Activated CD4-positive, alpha-beta T cell treated with anti-CD3 and anti-CD28 coated beads, Interleukin-2, amount 10 ng/mL, durations not matched to agents 24 days and 14 days (primary cell): ENCODE measurements around the gene CCL4. TPM values are rescaled to one million over a fixed set of nuclear protein-coding genes. Genes with fewer than 3 reads are reported as not detected.
A peak's percentile ranks its signal among the peaks of the same experiment; 100 is the strongest.
"Not testable (repeated sequence)": the region's sequence is repeated elsewhere in the genome, so short reads cannot be mapped to it uniquely, and the experiment has no call there.

Source experiments
- DNase-seq: peaks from one replicate; pipeline ENCODE4 v3.0.0; 2022
- H3K27ac Mint-ChIP-seq: one replicate; pipeline ENCODE4 v1.8.0; 2022; ENCODE audit warnings: mild to moderate bottlenecking, mixed read lengths
- H3K27me3 Mint-ChIP-seq: one replicate; pipeline ENCODE4 v1.8.0; 2022; ENCODE audit warnings: mixed read lengths
- H3K36me3 Mint-ChIP-seq: one replicate; pipeline ENCODE4 v1.8.0; 2022; ENCODE audit warnings: low read depth, mild to moderate bottlenecking, mixed read lengths
- H3K4me1 Mint-ChIP-seq: one replicate; pipeline ENCODE4 v1.8.0; 2021; ENCODE audit warnings: mixed read lengths
- H3K4me3 Mint-ChIP-seq: one replicate; pipeline ENCODE4 v1.8.0; 2022; ENCODE audit warnings: mild to moderate bottlenecking, moderate library complexity, mixed read lengths
- H3K9me3 Mint-ChIP-seq: one replicate; pipeline ENCODE4 v1.8.0; 2021; ENCODE audit warnings: mixed read lengths
- intact Hi-C: fragments of 100-400 bp; cut with micrococcal nuclease; formaldehyde crosslinking; loops from one replicate; pipeline ENCODE4 v1.15.1; 2023
- total RNA-seq: library from RNA; stranded (reverse); gene quantifications from 2 replicates; pipeline ENCODE4 v1.2.3, GENCODE V29; 2022

The CCL4 gene
- total RNA-seq, 1 donor from 2014 or later = 370 TPM

GRCh38 chr17:36074365-36074764, 29.3 kb upstream of the CCL4 start:
- Mint-ChIP-seq H3K4me1 (peaks cover 12% of the 10 kb centered on the region), H3K36me3 (no peaks in the 10 kb centered on the region), H3K27ac (peak overlapping the region; percentile 18), H3K4me3 (no peak overlapping the region), H3K27me3 (peaks cover 17% of the 10 kb centered on the region), H3K9me3 (no peaks in the 10 kb centered on the region)
- intact Hi-C loops = loop anchor here (1.0 to 10.0 kb wide), 4 partner anchors 8 to 180 kb away; partner anchors contain the start of gene CCL3
- DNase-seq = no peak

GRCh38 chr17:36081681-36082471, 21.8 kb upstream of the CCL4 start:
- not testable (repeated sequence) for DNase-seq, H3K9me3 Mint-ChIP-seq, H3K36me3 Mint-ChIP-seq
- peaks cover 23% of the 10 kb centered on the region for H3K4me1 Mint-ChIP-seq
- intact Hi-C loops = loop anchor here (1.0 kb wide), 2 partner anchors 8 kb away; partner anchors contain the start of gene CCL3
- H3K27me3 Mint-ChIP-seq = peaks cover 10% of the 10 kb centered on the region
- peak overlapping the region; percentile 52 for H3K4me3 Mint-ChIP-seq
- H3K27ac Mint-ChIP-seq = peak overlapping the region; percentile 86

GRCh38 chr17:36082482-36083120, 21.0 kb upstream of the CCL4 start:
- H3K36me3 Mint-ChIP-seq = not testable (repeated sequence)

GRCh38 chr17:36083691-36084090, 19.9 kb upstream of the CCL4 start:
- peaks cover 26% of the 10 kb centered on the region for H3K4me1 Mint-ChIP-seq

More at GRCh38 chr17:36082482-36083120, 21.0 kb upstream of the CCL4 start:
- intact Hi-C loops = loop anchor here (1.0 kb wide), 2 partner anchors 8 kb away; partner anchors contain the start of gene CCL3
- Mint-ChIP-seq H3K4me3 (peak overlapping the region; percentile 52), H3K4me1 (peaks cover 23% of the 10 kb centered on the region), H3K27ac (peak overlapping the region; percentile 86)
- not testable (repeated sequence) for H3K27me3 Mint-ChIP-seq, H3K9me3 Mint-ChIP-seq
- DNase-seq = peak; percentile 86

GRCh38 chr17:36085765-36086164, 17.9 kb upstream of the CCL4 start:
- H3K9me3 Mint-ChIP-seq = peaks cover 4% of the 10 kb centered on the region
- peaks cover 43% of the 10 kb centered on the region for H3K4me1 Mint-ChIP-seq
- no peak overlapping the region for H3K27ac Mint-ChIP-seq
- intact Hi-C loops = no loop called here
- no peak for DNase-seq
- no peaks in the 10 kb centered on the region for H3K36me3 Mint-ChIP-seq
- H3K4me3 Mint-ChIP-seq = no peak overlapping the region
- H3K27me3 Mint-ChIP-seq = peaks cover 9% of the 10 kb centered on the region

More at GRCh38 chr17:36083691-36084090, 19.9 kb upstream of the CCL4 start:
- intact Hi-C loops, H3K27me3 Mint-ChIP-seq, DNase-seq, H3K4me3 Mint-ChIP-seq, H3K9me3 Mint-ChIP-seq, H3K36me3 Mint-ChIP-seq, H3K27ac Mint-ChIP-seq: not testable (repeated sequence)

GRCh38 chr17:36086791-36087190, 16.8 kb upstream of the CCL4 start:
- Mint-ChIP-seq H3K27me3 (peaks cover 12% of the 10 kb centered on the region), H3K36me3 (no peaks in the 10 kb centered on the region), H3K4me1 (peaks cover 44% of the 10 kb centered on the region), H3K9me3 (peaks cover 4% of the 10 kb centered on the region), H3K4me3 (no peak overlapping the region), H3K27ac (no peak overlapping the region)
- no peak for DNase-seq
- intact Hi-C loops = no loop called here

GRCh38 chr17:36087471-36087870, 16.2 kb upstream of the CCL4 start:
- intact Hi-C loops, H3K4me3 Mint-ChIP-seq, H3K9me3 Mint-ChIP-seq, DNase-seq, H3K36me3 Mint-ChIP-seq, H3K27ac Mint-ChIP-seq: not testable (repeated sequence)
- peaks cover 42% of the 10 kb centered on the region for H3K4me1 Mint-ChIP-seq
- H3K27me3 Mint-ChIP-seq = peaks cover 13% of the 10 kb centered on the region

- H3K9me3 Mint-ChIP-seq, H3K27ac Mint-ChIP-seq, intact Hi-C loops, H3K36me3 Mint-ChIP-seq, DNase-seq: not testable (repeated sequence)
- peaks cover 13% of the 10 kb centered on the region for H3K27me3 Mint-ChIP-seq
- H3K4me1 Mint-ChIP-seq = peaks cover 39% of the 10 kb centered on the region
- H3K4me3 Mint-ChIP-seq = peak overlapping the region; percentile 7
These were observed 15.6 kb upstream of the CCL4 start for GRCh38 chr17:36087897-36088572.

- no peak for DNase-seq
- Mint-ChIP-seq H3K27ac (peak overlapping the region; percentile 90), H3K36me3 (no peaks in the 10 kb centered on the region), H3K4me1 (peaks cover 39% of the 10 kb centered on the region), H3K9me3 (peaks cover under 1% of the 10 kb centered on the region), H3K4me3 (peak overlapping the region; percentile 55), H3K27me3 (peaks cover 11% of the 10 kb centered on the region)
- intact Hi-C loops = no loop called here
These were observed 14.8 kb upstream of the CCL4 start for GRCh38 chr17:36088670-36089338.

- Mint-ChIP-seq H3K9me3 (no peaks in the 10 kb centered on the region), H3K4me1 (peaks cover 41% of the 10 kb centered on the region), H3K36me3 (no peaks in the 10 kb centered on the region), H3K27me3 (peaks cover 11% of the 10 kb centered on the region), H3K4me3 (peak overlapping the region; percentile 55), H3K27ac (peak overlapping the region; percentile 90)
- DNase-seq = no peak
- intact Hi-C loops = no loop called here
These were observed 14.2 kb upstream of the CCL4 start for GRCh38 chr17:36089339-36089865.

GRCh38 chr17:36089888-36090836, 13.5 kb upstream of the CCL4 start, which contains the start of gene CCL3:
Gene CCL3, minus strand, starts transcription at chr17:36090143. Its CDS starts 85 bp downstream, at chr17:36090058.
- Mint-ChIP-seq H3K4me3 (peak within 1 kb of the TSS; percentile 55), H3K27ac (peak within 1 kb of the TSS; percentile 90), H3K4me1 (peaks cover 42% of the 10 kb centered on the region), H3K36me3 (no peaks in the 10 kb centered on the region), H3K9me3 (no peaks in the 10 kb centered on the region), H3K27me3 (peaks cover 15% of the 10 kb centered on the region)
- DNase-seq = peak; percentile 71
- intact Hi-C loops = loop anchor here (1.0 to 10.0 kb wide), 5 partner anchors 8 to 1715 kb away; partner anchors contain the start of gene CCL4

GRCh38 chr17:36092230-36092629, 11.4 kb upstream of the CCL4 start:
- Mint-ChIP-seq H3K36me3 (no peaks in the 10 kb centered on the region), H3K9me3 (no peaks in the 10 kb centered on the region), H3K27ac (peak overlapping the region; percentile 6), H3K4me3 (no peak overlapping the region), H3K4me1 (peaks cover 41% of the 10 kb centered on the region), H3K27me3 (peaks cover 14% of the 10 kb centered on the region)
- intact Hi-C loops = loop anchor here (10.0 kb wide), 1 partner anchor 1717 kb away; no protein-coding TSS in a partner anchor
- peak; percentile 73 for DNase-seq
